ENCODE data around the gene PDE7B.

Gene PDE7B

DNA sequence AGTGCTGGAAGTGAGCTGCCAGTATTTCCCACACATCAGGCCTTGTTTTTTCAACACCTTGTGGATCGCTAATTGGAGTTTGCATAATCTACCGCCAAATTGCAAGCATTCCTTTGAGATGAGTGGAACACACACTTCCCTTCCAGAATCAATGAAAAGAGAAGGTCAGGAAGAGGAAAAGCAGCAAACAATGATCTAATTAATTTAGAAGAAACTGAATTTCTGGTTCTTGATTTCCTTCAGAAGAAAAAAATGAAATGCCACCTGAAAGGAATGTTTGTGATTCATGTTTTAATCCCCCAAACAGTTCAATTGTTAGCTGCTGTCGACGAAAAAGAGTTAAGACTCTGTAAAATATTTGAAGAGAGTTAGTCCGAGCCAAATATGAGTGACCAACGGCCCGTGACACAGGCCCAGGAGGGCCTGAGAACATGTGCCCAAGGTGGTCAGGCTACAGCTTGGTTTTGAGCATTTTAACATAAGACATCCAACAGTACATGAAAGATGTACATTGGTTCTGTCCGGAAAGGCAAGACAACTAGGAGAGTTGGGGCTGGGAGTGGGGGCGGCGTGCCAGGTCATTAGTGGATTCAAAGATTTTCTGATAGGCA is 216.3 kb downstream of the PDE7B start:
- Histone ChIP-seq H3K9me3 (ENCODE audit: control insufficient read depth, low read length) (no peaks in the 10 kb centered on the region), H3K36me3 (ENCODE audit: control insufficient read depth, insufficient read depth, low read length) (no peaks in the 10 kb centered on the region), H3K4me3 (ENCODE audit: extremely low read depth, insufficient read depth, low read length, poor library complexity, severe bottlenecking) (no peak overlapping the region), H3K4me1 (ENCODE audit: control insufficient read depth, insufficient read depth, low read length, poor library complexity, severe bottlenecking) (peaks cover 10% of the 10 kb centered on the region), H3K27ac (ENCODE audit: low read depth, low read length, severe bottlenecking) (peak overlapping the region; percentile 92)
- 75 to 81% methylated on average over 5 to 8 of the region's 10 CpGs for WGBS, 2 experiments (ENCODE audit: insufficient coverage in 2 of 2)

DNA sequence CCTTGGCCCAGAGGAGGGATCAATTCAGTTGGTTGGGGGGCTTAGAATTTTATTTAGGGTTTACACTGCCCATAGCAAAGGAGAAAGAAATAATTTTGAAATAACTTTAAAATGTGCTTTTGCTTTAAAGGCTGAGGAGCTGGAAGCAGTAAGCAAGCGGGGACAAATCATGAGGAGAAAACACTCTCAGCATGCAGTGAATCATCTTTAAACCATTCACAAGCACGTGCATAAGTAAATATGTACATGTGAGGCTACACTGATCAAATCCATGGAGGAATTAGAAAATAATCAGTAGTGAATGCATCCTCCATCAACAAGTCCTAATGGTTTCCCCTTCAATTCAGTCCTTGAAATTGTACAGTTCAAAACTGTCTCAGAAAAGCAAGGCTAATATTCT is 217.6 kb downstream of the PDE7B start:
- Histone ChIP-seq H3K4me1 (ENCODE audit: control insufficient read depth, insufficient read depth, low read length, poor library complexity, severe bottlenecking) (peaks cover 10% of the 10 kb centered on the region), H3K27ac (ENCODE audit: low read depth, low read length, severe bottlenecking) (peak overlapping the region; percentile 30), H3K36me3 (ENCODE audit: control insufficient read depth, insufficient read depth, low read length) (no peaks in the 10 kb centered on the region), H3K4me3 (ENCODE audit: extremely low read depth, insufficient read depth, low read length, poor library complexity, severe bottlenecking) (no peak overlapping the region), H3K9me3 (ENCODE audit: control insufficient read depth, low read length) (no peaks in the 10 kb centered on the region)
- no CpG with 5 or more reads among the region's 2 CpGs for WGBS, 2 experiments (ENCODE audit: insufficient coverage in 2 of 2)

DNA sequence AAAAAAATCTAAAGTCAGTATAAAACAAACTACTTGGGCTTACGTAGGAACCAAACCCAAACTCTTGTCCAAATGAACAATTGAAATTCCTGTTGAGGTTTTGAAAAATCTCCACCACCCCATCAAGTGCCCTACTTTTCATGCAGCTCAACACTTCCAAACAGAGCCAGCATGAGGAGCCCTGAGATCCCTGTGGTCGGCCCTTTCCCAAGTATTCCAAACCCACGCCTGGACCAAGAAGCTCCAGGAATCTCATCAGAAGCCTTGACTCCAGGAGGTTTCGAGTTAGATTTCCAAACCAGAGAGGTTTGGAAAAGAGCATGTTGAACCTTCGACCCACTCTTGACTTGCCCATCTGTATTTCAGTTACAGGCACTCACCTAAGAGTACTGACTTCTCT is 219.3 kb downstream of the PDE7B start:
- 89 to 91% methylated on average over 5 of the region's 5 CpGs for WGBS, 2 experiments (ENCODE audit: insufficient coverage in 2 of 2)
- Histone ChIP-seq H3K36me3 (ENCODE audit: control insufficient read depth, insufficient read depth, low read length) (no peaks in the 10 kb centered on the region), H3K9me3 (ENCODE audit: control insufficient read depth, low read length) (no peaks in the 10 kb centered on the region), H3K4me1 (ENCODE audit: control insufficient read depth, insufficient read depth, low read length, poor library complexity, severe bottlenecking) (peaks cover 10% of the 10 kb centered on the region), H3K4me3 (ENCODE audit: extremely low read depth, insufficient read depth, low read length, poor library complexity, severe bottlenecking) (no peak overlapping the region), H3K27ac (ENCODE audit: low read depth, low read length, severe bottlenecking) (no peak overlapping the region)

DNA sequence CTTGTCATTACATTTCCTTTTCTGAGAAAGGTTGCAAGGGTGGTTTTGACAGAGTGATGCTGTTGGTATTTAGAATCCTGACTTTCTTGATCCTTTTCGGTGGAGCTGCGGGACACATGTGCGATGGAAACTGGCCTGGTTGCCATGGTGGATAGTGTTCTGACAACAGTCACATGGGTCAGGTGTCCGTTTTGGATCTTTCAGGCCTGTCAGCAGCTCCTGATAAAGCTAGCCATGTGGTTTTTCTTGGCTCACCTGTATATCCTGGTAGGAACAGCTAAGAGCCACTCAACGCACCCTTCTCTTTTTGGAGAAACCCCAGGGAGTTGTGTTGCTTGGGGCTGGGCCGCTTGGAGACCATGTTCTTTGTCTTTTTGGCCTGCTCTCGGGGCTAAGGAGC is 221.2 kb downstream of the PDE7B start:
- no peaks in the 10 kb centered on the region for H3K9me3 ChIP-seq (ENCODE audit: control insufficient read depth, low read length)
- H3K4me1 ChIP-seq (ENCODE audit: control insufficient read depth, insufficient read depth, low read length, poor library complexity, severe bottlenecking) = peaks cover 10% of the 10 kb centered on the region
- no peak overlapping the region for H3K27ac ChIP-seq (ENCODE audit: low read depth, low read length, severe bottlenecking)
- H3K4me3 ChIP-seq (ENCODE audit: extremely low read depth, insufficient read depth, low read length, poor library complexity, severe bottlenecking) = no peak overlapping the region
- whole genome bisulfite sequencing, 2 experiments (ENCODE audit: insufficient coverage in 2 of 2) = 88 to 92% methylated on average over 5 to 7 of the region's 7 CpGs
- no peaks in the 10 kb centered on the region for H3K36me3 ChIP-seq (ENCODE audit: control insufficient read depth, insufficient read depth, low read length)

DNA sequence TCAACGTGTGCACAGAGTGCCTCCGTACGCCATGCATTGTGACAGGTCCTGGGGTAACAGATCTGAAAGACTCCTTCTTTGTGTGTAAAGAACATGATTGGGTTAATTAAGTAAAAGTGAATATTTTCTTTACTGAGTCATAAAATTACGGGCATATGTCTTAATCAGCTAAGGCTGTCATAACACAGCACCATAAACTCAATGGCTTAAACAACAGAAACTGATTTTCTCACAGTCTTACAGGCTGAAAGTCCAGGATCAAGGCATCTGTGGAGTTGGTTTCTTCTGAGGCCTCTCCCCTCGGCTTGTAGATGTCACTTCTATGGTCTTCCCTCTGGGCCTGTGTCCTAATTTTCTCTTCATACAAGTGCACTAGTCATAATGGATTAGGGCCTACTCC is 221.7 kb downstream of the PDE7B start:
- Histone ChIP-seq H3K9me3 (ENCODE audit: control insufficient read depth, low read length) (no peaks in the 10 kb centered on the region), H3K36me3 (ENCODE audit: control insufficient read depth, insufficient read depth, low read length) (no peaks in the 10 kb centered on the region), H3K4me1 (ENCODE audit: control insufficient read depth, insufficient read depth, low read length, poor library complexity, severe bottlenecking) (peaks cover 12% of the 10 kb centered on the region), H3K4me3 (ENCODE audit: extremely low read depth, insufficient read depth, low read length, poor library complexity, severe bottlenecking) (no peak overlapping the region), H3K27ac (ENCODE audit: low read depth, low read length, severe bottlenecking) (no peak overlapping the region)
- 100% methylated on average over 2 to 5 of the region's 5 CpGs for WGBS, 2 experiments (ENCODE audit: insufficient coverage in 2 of 2)

DNA sequence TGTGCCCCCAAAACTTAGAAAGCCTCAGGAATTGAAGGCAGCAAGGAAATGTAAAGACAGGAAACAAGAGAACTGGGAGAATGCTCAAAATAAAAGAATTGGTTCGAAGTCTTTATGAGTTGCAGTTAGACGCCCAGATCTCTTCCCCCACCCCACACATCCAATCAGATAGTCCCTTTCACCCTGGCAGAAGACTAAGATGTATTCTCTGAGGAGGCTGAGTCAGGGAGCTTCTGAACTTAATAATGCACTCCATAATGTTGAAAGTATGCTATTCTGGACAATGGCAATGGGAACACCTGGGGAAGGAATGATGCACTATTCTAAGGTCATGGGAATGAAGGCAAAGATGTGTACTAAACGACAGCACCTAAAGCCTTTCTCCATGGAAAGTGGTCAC is 225.0 kb downstream of the PDE7B start:
- H3K4me1 ChIP-seq (ENCODE audit: control insufficient read depth, insufficient read depth, low read length, poor library complexity, severe bottlenecking) = peaks cover 6% of the 10 kb centered on the region
- H3K9me3 ChIP-seq (ENCODE audit: control insufficient read depth, low read length) = no peaks in the 10 kb centered on the region
- no peak overlapping the region for H3K27ac ChIP-seq (ENCODE audit: low read depth, low read length, severe bottlenecking)
- H3K36me3 ChIP-seq (ENCODE audit: control insufficient read depth, insufficient read depth, low read length) = no peaks in the 10 kb centered on the region
- no peak overlapping the region for H3K4me3 ChIP-seq (ENCODE audit: extremely low read depth, insufficient read depth, low read length, poor library complexity, severe bottlenecking)
- 100% methylated on average over 1 of the region's 3 CpGs for WGBS, 2 experiments (ENCODE audit: insufficient coverage in 2 of 2)

DNA sequence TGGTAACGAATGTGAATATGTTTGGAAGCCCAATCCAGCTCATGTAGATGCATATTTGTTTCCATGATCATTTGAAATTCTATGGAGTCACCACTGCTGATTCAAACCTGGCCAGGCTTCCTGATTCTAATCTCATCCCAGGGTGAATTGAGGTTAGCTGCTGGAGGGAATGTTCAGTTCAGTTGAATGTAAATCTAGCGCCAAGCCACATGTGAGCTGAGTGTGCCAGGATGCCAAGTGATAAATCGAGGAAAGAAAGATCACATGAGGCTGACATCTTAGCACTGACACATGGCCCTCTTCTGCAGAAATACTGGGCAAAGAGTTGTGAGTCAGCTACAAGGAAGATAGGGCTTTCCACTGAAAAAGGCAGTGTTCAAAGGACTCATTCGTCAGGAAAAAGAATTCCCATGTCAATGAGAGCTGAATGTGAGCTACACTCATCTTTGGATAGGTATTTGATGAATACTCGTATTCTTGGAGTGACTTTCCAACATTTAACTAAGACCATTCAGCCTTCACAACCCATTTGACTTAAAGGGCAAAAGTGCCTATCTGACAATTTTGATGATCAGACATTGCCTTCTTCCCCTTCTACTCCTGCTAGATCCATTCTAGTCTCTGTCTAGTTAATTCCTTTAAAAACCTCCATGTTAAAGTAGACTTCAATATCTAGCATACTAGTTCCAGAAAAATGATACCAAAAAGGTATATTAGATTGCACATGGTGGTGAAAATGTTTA is 226.5 kb downstream of the PDE7B start:
- H3K27ac ChIP-seq (ENCODE audit: low read depth, low read length, severe bottlenecking) = no peak overlapping the region
- no peaks in the 10 kb centered on the region for H3K9me3 ChIP-seq (ENCODE audit: control insufficient read depth, low read length)
- no peaks in the 10 kb centered on the region for H3K36me3 ChIP-seq (ENCODE audit: control insufficient read depth, insufficient read depth, low read length)
- peaks cover 6% of the 10 kb centered on the region for H3K4me1 ChIP-seq (ENCODE audit: control insufficient read depth, insufficient read depth, low read length, poor library complexity, severe bottlenecking)
- WGBS, 2 experiments (ENCODE audit: insufficient coverage in 2 of 2) = 94 to 100% methylated on average over 3 to 4 of the region's 5 CpGs
- no peak overlapping the region for H3K4me3 ChIP-seq (ENCODE audit: extremely low read depth, insufficient read depth, low read length, poor library complexity, severe bottlenecking)

DNA sequence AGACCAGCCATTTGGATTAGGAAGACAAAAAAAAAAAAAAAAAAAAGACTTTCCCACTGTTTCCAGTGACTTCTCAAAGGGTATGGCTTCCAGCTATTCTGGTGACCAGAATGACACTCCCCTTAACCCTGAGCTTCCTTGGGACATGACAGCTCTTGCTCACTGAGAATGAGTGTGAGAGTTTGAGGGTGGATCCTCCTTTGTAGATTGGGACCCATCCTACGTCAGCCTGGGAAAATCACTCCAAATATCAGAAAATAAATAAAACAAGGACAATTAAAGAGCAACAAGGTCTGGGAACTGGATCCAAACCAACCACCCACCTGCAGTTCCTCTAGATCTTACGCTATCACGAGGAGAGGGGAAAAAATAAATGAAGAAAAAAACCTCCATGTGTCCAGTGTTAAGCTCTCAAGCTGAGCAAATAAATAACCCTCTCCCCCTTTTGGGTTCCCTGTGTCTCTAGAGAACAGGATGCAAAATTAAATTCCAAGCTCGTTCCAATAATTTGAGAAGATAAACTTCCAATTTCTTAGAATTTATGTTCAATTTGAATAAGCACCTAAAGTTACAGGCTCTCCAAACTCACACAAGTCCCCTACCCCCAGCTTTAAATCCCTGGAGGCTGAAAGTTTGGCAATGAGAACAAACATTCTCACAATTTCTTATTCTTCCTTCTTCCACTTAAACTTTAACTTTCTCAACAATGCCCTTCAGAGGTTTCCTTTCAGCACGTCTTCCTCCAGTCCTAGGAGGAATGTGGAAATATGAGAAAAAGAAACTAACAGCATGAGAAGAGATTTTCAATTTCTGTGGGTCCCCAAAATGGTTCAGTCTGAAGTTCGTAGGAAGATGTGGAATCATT is 228.4 kb downstream of the PDE7B start:
- Histone ChIP-seq H3K4me1 (ENCODE audit: control insufficient read depth, insufficient read depth, low read length, poor library complexity, severe bottlenecking) (peaks cover 6% of the 10 kb centered on the region), H3K9me3 (ENCODE audit: control insufficient read depth, low read length) (no peaks in the 10 kb centered on the region), H3K4me3 (ENCODE audit: extremely low read depth, insufficient read depth, low read length, poor library complexity, severe bottlenecking) (no peak overlapping the region), H3K36me3 (ENCODE audit: control insufficient read depth, insufficient read depth, low read length) (no peaks in the 10 kb centered on the region), H3K27ac (ENCODE audit: low read depth, low read length, severe bottlenecking) (no peak overlapping the region)
- 60 to 80% methylated on average over 1 of the region's 6 CpGs for WGBS, 2 experiments (ENCODE audit: insufficient coverage in 2 of 2)

DNA sequence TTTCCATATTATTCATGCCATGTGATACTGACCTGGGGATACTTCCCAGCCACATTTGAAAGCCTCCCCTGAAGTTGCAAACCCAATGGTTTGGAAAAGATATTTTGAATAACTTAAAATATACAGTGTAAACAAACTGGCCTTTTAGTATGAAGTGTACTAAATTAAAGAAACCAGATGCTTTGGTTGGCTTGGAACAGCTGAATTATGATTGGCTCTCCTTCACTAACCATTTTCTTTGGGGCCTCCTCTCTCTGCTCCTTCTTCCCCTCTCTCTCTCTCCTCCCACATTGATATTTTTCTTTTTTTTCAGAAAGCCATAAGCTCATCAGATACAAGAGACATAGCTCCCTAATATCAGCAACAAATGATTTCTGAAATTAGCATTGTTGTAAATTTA is 232.0 kb downstream of the PDE7B start:
- H3K27ac ChIP-seq (ENCODE audit: low read depth, low read length, severe bottlenecking) = no peak overlapping the region
- H3K36me3 ChIP-seq (ENCODE audit: control insufficient read depth, insufficient read depth, low read length) = no peaks in the 10 kb centered on the region
- peaks cover 3% of the 10 kb centered on the region for H3K4me1 ChIP-seq (ENCODE audit: control insufficient read depth, insufficient read depth, low read length, poor library complexity, severe bottlenecking)
- H3K9me3 ChIP-seq (ENCODE audit: control insufficient read depth, low read length) = no peaks in the 10 kb centered on the region
- no peak overlapping the region for H3K4me3 ChIP-seq (ENCODE audit: extremely low read depth, insufficient read depth, low read length, poor library complexity, severe bottlenecking)

DNA sequence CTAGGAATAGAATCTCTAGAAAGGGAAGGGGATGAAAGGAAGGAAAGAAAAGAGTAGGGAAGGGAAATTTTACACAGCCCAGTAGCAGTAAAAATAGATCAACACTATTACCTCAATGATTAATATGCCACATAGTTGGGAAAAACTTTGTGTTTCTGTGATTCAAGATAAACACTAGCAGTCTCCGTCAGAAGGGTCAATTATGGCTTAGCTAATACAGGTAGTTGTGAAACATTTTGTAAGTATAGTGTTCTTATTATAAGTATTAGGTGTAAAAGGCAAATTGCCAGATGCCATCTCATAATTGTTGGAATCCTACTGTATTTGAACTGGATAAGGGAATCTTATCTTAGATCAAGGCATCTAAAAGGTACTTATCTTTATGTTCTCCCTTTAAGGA is 232.9 kb downstream of the PDE7B start:
- no peak overlapping the region for H3K4me3 ChIP-seq (ENCODE audit: extremely low read depth, insufficient read depth, low read length, poor library complexity, severe bottlenecking)
- H3K9me3 ChIP-seq (ENCODE audit: control insufficient read depth, low read length) = no peaks in the 10 kb centered on the region
- peaks cover 3% of the 10 kb centered on the region for H3K4me1 ChIP-seq (ENCODE audit: control insufficient read depth, insufficient read depth, low read length, poor library complexity, severe bottlenecking)
- H3K27ac ChIP-seq (ENCODE audit: low read depth, low read length, severe bottlenecking) = no peak overlapping the region
- WGBS, 2 experiments (ENCODE audit: insufficient coverage in 2 of 2) = 100% methylated on average over 1 of the region's 1 CpG
- H3K36me3 ChIP-seq (ENCODE audit: control insufficient read depth, insufficient read depth, low read length) = no peaks in the 10 kb centered on the region

All from mesodermal cell (in vitro differentiated cells).